ENCODE results near the gene SLC44A3. TPM values are rescaled to one million over a fixed set of nuclear protein-coding genes. Genes with fewer than 3 reads are reported as not detected.

The SLC44A3 gene
- total and polyA plus RNA-seq, 11 donors: 1.3 to 8.8 (median 5.8) TPM

DNA sequence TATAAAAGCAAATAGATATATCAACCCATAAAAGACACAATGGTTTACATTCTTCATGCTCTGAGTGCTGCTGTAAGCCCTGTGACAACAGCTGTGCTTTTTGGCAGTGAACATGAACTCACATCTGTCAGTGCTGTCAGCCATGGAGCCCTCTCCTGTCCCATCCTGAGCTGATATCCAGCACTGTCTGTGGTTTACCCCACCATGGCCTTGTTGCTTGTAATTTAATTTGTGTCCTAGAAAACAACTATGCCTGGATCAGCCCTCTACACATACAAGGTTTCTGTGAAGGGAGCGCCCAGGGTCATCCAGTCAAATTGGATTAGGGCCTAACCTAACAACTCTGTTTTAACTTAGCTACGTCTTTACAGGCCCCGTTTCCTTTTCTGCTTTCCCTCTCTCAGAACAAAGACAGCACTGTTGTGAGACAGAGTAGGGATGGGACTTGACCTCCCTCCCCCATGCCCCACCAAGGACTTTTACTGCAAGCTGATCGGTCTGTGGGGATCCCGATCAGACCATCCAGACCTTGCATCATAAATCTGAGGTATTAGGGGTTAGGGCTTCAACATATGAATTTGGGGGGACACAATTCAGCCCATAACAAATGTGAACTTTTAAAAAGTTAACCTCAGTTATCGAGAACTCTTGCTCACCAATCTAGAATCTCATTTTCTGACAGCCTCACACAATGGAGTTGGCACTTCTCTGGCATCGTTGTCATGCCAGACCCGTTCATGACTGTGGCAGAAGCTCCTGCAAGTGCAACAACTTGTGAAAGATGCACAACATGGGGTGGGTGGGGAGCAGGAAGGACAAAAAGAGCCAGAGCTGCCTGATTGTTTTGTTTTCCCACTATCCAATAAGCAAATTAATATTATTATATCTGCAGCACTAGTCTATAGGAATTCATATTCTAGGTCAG lies 16.4 kb upstream of the SLC44A3 start:
- H3K27me3 ChIP-seq: no peaks in the 10 kb centered on the region
- H3K27ac ChIP-seq: peak overlapping the region in 10 of 12 donors; percentile 24 to 79 (median 62)
- no peaks in the 10 kb centered on the region for H3K9me3 ChIP-seq
- no peak for TF ChIP-seq POLR2A (IDR thresholded peaks at IDR 0.05)
- TF ChIP-seq, protein P1, sequence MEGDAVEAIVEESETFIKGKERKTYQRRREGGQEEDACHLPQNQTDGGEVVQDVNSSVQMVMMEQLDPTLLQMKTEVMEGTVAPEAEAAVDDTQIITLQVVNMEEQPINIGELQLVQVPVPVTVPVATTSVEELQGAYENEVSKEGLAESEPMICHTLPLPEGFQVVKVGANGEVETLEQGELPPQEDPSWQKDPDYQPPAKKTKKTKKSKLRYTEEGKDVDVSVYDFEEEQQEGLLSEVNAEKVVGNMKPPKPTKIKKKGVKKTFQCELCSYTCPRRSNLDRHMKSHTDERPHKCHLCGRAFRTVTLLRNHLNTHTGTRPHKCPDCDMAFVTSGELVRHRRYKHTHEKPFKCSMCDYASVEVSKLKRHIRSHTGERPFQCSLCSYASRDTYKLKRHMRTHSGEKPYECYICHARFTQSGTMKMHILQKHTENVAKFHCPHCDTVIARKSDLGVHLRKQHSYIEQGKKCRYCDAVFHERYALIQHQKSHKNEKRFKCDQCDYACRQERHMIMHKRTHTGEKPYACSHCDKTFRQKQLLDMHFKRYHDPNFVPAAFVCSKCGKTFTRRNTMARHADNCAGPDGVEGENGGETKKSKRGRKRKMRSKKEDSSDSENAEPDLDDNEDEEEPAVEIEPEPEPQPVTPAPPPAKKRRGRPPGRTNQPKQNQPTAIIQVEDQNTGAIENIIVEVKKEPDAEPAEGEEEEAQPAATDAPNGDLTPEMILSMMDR (IDR thresholded peaks at IDR 0.05): no peak
- H3K36me3 ChIP-seq: no peaks in the 10 kb centered on the region
- 49 to 54% (median 52%) methylated on average over 8 of the region's 8 CpGs for WGBS, 4 donors
- intact Hi-C loops (cut with DNase I): loop anchor here in 9 of 10 donors (1.0 to 10.0 kb wide), 15 partner anchors 146 to 323 kb away; partner anchors contain the start of gene F3 (in 1 of the 9)
- H3K4me3 ChIP-seq: no peak overlapping the region
- peak; percentile 47 to 66 (median 56) for ATAC-seq
- peak in 4 of 5 donors; percentile 44 to 59 (median 50) for DNase-seq
- peaks cover 0 to 54% (median 32%) of the 10 kb centered on the region in 12 donors for H3K4me1 ChIP-seq

DNA sequence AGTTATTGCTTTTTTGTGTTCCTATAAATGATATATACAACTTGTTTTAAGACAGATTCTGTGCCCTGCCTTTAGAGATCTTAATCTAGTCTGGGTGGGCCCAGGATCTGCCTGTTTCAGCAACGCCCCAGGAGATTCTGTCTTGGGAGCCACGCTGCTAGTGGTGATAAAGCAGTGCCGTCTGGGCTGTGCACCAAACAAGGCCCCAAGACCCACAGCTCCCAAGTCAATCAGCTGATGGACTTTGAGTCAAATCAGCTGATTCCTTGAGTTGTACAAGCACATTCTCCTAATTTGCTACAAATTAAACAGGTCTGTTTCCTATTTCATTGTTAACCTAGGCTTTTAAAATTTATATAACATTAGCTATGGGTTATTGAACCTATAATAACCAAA lies 15.7 kb upstream of the SLC44A3 start:
- Histone ChIP-seq H3K27ac (peak overlapping the region in 8 of 12 donors; percentile 58 to 79 (median 64)), H3K9me3 (no peaks in the 10 kb centered on the region), H3K36me3 (no peaks in the 10 kb centered on the region), H3K4me1 (peaks cover 0 to 52% (median 31%) of the 10 kb centered on the region in 12 donors), H3K4me3 (no peak overlapping the region), H3K27me3 (no peaks in the 10 kb centered on the region)
- no peak for TF ChIP-seq POLR2A (IDR thresholded peaks at IDR 0.05)
- TF ChIP-seq, protein P1 (IDR thresholded peaks at IDR 0.05): no peak
- WGBS, 4 donors: 46 to 70% (median 59%) methylated on average over 3 of the region's 3 CpGs
- ATAC-seq (no peak), DNase-seq (no peak)
- intact Hi-C loops (cut with DNase I): loop anchor here in 8 of 10 donors (2.0 to 10.0 kb wide), 12 partner anchors 147 to 324 kb away; partner anchors contain the start of gene F3 (in 1 of the 8)

DNA sequence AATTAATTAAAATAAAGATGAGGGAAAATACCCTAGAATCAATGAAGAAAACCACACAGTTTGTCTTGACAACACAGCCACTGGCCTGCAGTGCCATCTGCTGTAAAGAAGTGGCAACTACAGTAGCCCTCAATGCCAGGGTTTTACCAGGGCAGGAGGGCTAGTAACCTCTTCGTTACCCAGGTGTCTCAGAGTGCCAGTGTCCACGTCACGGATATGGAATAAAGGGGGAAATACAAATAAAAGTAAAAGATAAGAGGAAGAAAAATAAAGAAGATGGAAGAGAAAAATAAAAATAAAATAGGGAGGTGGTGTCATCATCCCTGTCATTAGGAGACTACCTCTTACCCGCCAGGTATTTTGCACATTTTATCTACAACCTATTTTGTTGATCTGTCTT lies 14.2 kb upstream of the SLC44A3 start:
- intact Hi-C loops (cut with DNase I): loop anchor here in 8 of 10 donors (1.0 to 10.0 kb wide), 10 partner anchors 201 to 325 kb away; no protein-coding TSS in a partner anchor
- Histone ChIP-seq H3K36me3 (no peaks in the 10 kb centered on the region), H3K4me3 (peak overlapping the region in 2 of 12 donors; percentile 14 to 31), H3K4me1 (peaks cover 0 to 48% (median 29%) of the 10 kb centered on the region in 12 donors), H3K27ac (no peak overlapping the region), H3K27me3 (no peaks in the 10 kb centered on the region), H3K9me3 (no peaks in the 10 kb centered on the region)
- ATAC-seq (peak in 3 of 4 donors; percentile 29 to 47 (median 32)), DNase-seq (peak in 3 of 5 donors; percentile 40 to 66 (median 41))
- no peak for TF ChIP-seq POLR2A (IDR thresholded peaks at IDR 0.05)
- TF ChIP-seq, protein P1 (IDR thresholded peaks at IDR 0.05): peak; percentile 94 to 99 (median 98)
- WGBS, 4 donors: 13 to 20% (median 17%) methylated on average over 4 of the region's 4 CpGs

DNA sequence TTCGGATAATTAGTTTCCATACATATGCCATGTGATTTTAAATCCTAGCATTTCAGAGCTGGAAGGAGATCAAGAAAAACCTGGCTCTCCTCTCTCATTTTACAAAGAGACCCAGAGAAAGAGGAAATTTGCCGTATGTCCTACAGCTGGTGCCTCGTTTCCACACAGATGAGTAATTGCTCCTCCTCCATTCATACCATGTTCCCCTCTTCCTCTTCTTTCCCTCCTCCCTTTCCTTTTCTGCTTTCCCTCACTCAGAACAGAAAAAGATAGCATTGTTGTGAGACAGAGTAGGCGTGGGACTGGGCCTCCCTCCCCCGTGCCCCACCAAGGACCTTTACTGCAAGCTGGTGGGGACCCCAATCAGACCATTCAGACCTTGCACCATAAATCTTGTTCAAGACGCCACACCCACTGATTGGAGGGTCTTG lies 13.7 kb upstream of the SLC44A3 start:
- H3K27ac ChIP-seq: no peak overlapping the region
- no peak for TF ChIP-seq POLR2A (IDR thresholded peaks at IDR 0.05)
- TF ChIP-seq, protein P1 (IDR thresholded peaks at IDR 0.05): no peak
- DNase-seq: no peak
- WGBS, 4 donors: 45 to 54% (median 49%) methylated on average over 6 of the region's 6 CpGs
- H3K4me3 ChIP-seq: peak overlapping the region in 2 of 12 donors; percentile 14 to 31
- H3K4me1 ChIP-seq: peaks cover 0 to 42% (median 26%) of the 10 kb centered on the region in 12 donors
- ATAC-seq: peak in 1 of 4 donors; percentile 27
- no peaks in the 10 kb centered on the region for H3K27me3 ChIP-seq
- no peaks in the 10 kb centered on the region for H3K9me3 ChIP-seq
- intact Hi-C loops (cut with DNase I): loop anchor here in 5 of 10 donors (2.0 to 10.0 kb wide), 6 partner anchors 202 to 326 kb away; no protein-coding TSS in a partner anchor
- H3K36me3 ChIP-seq: no peaks in the 10 kb centered on the region

All from heart left ventricle (tissue), 16 donors.